NCI-H526 treated with DMSO at 0.1 percent for 48 hours (cell line): Measurements from ENCODE around the gene SCEL.
"Not testable (repeated sequence)": the region's sequence is repeated elsewhere in the genome, so short reads cannot be mapped to it uniquely, and the experiment has no call there.

Experiments used
- DNase-seq: peaks from one replicate; lab custom pipeline; 2025; lab: John Stamatoyannopoulos, UW

SCEL gene

DNA sequence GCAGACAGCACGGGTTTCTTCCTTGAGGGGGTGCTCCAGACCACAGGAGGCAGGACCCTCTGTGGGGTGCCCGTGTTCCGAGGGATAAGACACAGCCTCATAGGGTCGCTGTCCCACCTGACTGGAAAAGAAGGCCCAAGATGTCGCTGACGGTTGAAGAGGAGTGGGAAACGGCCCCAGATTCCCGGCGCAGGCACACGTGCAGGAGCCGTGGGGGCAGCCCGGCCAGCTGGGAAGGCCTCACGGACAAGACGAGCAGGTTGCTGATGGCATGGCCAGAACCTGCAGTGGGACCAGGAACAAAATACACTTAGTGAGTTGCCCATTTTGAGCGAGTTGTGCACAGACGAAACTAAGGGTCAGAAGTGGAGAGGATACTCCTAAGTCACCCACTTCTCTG lies 126.8 kb downstream of the SCEL start:
- not testable (repeated sequence) for DNase-seq

- not testable (repeated sequence) for DNase-seq
Observed at GRCh38 chr13:77662831-77663230, 127.3 kb downstream of the SCEL start.

DNA sequence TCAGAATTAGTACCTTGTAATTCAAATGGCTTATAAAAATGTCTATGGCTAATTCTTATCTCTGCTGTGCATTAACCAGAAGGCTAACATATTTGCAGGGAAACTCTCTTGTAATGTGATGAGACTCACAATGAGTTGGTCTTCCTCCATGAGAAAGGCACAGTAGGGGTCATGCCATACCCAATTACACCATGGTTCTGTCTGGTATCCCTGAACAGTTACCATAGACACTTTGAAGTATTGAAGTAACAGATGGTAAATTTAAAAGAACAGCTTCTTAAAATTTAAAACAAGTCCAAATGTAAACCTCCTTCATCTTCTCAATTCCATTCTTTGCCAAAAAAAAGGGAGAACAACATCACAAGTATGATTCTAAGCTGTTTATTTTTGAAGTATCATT lies 139.3 kb downstream of the SCEL start:
- no peak for DNase-seq

DNA sequence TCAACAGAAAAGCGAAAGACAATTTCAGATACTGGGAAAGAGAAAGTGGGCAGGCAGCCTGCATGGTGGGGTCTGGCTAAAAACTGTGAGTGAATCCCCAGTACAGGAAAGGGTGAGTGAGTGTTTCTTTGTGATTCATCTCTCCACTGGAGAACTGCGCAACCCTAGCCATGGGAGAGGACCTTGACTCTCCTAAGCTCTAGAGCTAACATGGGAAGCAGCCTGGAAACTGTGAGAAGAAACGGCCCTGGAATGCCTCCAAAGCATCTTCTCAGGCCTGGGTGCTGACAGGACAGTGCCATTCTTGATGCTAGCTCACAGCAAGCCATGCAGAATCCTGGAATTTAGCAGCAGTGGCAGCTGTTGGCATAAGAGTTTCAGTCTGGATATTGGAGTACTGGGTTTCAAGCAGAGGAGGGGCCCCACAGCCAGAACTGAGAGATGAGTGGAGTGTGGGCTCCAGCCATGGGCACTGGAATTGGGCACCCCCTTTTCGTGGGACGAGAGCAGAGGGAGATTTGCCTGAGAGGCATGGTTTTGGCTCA lies 143.3 kb downstream of the SCEL start:
- DNase-seq: no peak

- no peak for DNase-seq
Observed at GRCh38 chr13:77687799-77688198, 152.3 kb downstream of the SCEL start.

- DNase-seq: no peak
Observed at GRCh38 chr13:77691871-77692270, 156.4 kb downstream of the SCEL start.

DNA sequence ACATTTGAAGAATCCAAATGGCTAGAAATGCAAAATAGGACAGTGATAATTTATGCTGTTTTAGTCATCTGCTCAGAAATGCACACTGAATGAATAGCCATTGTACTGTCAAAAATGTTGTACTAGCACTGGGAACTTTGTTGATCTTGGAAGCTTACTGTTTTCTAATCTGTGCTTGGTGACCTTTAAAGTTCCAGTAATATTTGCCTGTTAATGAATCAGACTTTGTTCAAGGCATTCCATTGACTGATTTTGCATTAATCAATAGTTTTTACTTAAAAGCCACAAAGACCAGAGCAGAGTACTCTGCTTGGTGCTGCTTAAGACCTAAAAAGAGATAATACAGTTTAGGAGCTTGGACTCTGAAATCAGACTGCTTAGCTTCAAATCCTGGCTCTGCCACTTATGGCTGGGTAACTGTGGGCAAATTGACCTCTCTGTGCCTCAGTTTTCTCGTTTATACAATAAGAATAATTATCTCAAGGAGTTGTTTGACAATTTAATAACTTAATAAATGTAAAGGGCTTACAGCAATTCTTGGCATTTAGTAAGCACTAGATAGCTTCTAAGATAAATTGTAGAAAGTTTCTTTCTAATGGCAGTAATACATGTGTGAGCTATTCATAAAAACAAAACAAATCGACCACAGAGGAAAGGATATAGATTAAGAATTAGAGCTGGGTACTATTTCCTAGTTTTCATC lies 157.4 kb downstream of the SCEL start:
- DNase-seq: peak; percentile 39

DNA sequence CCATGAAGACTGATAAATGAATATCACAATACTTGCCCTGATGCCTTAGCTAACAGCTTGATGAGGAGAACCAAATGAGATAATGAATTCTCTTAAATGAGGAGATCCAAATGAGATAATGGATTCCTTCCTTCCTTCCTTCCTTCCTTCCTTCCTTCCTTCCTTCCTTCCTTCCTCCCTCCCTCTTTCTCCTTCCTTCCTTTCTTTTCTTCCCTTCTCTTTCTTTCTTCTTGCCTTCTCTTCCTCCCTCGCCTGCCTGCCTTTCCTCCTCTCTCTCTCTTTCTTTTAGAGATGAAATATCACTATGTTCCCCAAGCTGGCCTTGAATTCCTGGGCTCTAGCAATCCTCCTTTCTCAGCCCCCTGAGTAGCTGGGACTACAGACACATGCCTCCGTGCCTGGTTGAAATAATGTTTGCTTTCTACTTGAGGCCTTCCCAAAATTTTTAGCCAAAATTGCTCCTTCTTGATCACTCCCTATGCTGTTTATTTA lies 158.0 kb downstream of the SCEL start:
- DNase-seq: no peak
